ENCODE measurements around the gene CLASRP.

The CLASRP gene

DNA sequence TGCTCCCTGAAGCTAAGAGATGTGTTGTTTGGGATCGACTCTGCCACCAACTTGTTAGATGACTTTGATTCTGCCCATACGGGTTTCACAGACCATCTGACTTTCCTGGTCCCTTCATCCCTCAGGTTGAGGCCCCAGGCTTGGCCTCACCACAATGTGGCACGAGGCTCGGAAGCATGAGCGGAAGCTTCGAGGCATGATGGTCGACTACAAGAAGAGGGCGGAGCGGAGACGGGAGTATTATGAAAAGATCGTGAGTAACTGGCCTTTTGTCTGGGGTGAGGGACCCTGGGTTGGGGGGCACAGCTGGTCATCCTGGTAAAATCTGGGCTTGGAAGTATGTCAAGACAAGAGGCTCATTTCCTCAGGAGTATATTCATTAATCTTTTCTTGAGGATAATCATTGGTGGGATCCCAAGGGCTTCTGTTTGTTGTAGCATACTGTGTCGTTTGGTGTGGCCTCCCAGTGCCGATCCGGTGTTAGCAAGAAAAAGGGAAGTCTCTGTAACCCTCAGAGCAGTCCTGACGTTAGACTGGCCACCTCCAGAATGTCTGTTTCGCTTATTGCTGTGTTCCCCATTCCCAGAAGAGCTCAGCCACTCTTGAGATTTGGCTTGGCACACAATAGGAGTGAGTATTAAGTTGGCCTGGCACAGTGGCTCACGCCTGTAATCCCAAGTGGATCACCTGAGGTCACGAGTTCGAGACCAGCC, 1.4 kb downstream of the CLASRP start:
- H4K20me1 ChIP-seq (ENCODE audit: control insufficient read depth, insufficient read depth, low read depth, low read length): peaks cover 20% of the 10 kb centered on the region
- peaks cover 62% of the 10 kb centered on the region for H3K79me2 ChIP-seq (ENCODE audit: control insufficient read depth, low read length)

DNA sequence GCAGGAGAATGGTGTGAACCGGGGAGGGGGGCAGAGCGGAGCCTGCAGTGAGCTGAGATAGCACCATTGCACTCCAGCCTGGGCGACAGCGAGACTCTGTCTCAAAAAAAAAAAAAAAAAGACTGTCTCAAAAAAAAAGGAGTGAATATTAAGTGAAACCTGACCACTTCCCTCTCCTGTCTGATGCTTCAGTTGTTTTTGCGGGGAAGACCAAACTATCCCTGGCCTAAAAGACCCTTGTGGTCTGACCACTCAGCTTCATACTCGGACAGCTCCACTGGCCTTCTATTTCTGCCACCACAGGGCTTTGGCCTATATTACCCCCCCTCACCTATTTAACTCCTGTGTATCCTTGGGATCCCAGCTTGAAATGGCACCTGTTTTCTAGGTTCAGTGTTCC, 2.3 kb downstream of the CLASRP start:
- H3K4me1 ChIP-seq (ENCODE audit: control insufficient read depth, low read length): peaks cover 60% of the 10 kb centered on the region
- peak overlapping the region; percentile 97 for H3K4me3 ChIP-seq (ENCODE audit: low read length)
- TF ChIP-seq EZH2phosphoT487 (IDR thresholded peaks at IDR 0.05; ENCODE audit: borderline replicate concordance, low read length): no peak
- TF ChIP-seq, protein P1, sequence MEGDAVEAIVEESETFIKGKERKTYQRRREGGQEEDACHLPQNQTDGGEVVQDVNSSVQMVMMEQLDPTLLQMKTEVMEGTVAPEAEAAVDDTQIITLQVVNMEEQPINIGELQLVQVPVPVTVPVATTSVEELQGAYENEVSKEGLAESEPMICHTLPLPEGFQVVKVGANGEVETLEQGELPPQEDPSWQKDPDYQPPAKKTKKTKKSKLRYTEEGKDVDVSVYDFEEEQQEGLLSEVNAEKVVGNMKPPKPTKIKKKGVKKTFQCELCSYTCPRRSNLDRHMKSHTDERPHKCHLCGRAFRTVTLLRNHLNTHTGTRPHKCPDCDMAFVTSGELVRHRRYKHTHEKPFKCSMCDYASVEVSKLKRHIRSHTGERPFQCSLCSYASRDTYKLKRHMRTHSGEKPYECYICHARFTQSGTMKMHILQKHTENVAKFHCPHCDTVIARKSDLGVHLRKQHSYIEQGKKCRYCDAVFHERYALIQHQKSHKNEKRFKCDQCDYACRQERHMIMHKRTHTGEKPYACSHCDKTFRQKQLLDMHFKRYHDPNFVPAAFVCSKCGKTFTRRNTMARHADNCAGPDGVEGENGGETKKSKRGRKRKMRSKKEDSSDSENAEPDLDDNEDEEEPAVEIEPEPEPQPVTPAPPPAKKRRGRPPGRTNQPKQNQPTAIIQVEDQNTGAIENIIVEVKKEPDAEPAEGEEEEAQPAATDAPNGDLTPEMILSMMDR (IDR thresholded peaks at IDR 0.05; ENCODE audit: low read depth, low read length, poor library complexity, severe bottlenecking): no peak
- H3K79me2 ChIP-seq (ENCODE audit: control insufficient read depth, low read length): peaks cover 71% of the 10 kb centered on the region
- H3K9me2 ChIP-seq (replicated peaks; ENCODE audit: control insufficient read depth, low read length): no peaks in the 10 kb centered on the region
- peak overlapping the region; percentile 97 for H3K27ac ChIP-seq (ENCODE audit: low read depth, low read length)
- no peaks in the 10 kb centered on the region for H3K9me3 ChIP-seq (ENCODE audit: control insufficient read depth, insufficient read depth, low read length)
- peaks cover 80% of the 10 kb centered on the region for H3K36me3 ChIP-seq (ENCODE audit: control insufficient read depth, low read length)
- no peaks in the 10 kb centered on the region for H3K27me3 ChIP-seq (ENCODE audit: control insufficient read depth, low read length)
- H4K20me1 ChIP-seq (ENCODE audit: control insufficient read depth, insufficient read depth, low read depth, low read length): peaks cover 20% of the 10 kb centered on the region
- H3F3A ChIP-seq (ENCODE audit: control insufficient read depth, insufficient read depth): peaks cover 13% of the 10 kb centered on the region
- H3K4me2 ChIP-seq (ENCODE audit: low read length): peak overlapping the region; percentile 98

More for the DNA sequence above, 1.4 kb downstream of the CLASRP start:
- H3K9me3 ChIP-seq (ENCODE audit: control insufficient read depth, insufficient read depth, low read length): no peaks in the 10 kb centered on the region
- H3K27ac ChIP-seq (ENCODE audit: low read depth, low read length): peak overlapping the region; percentile 97
- H3K4me2 ChIP-seq (ENCODE audit: low read length): peak overlapping the region; percentile 98
- peaks cover 79% of the 10 kb centered on the region for H3K36me3 ChIP-seq (ENCODE audit: control insufficient read depth, low read length)
- H3K27me3 ChIP-seq (ENCODE audit: control insufficient read depth, low read length): no peaks in the 10 kb centered on the region
- peak overlapping the region; percentile 97 for H3K4me3 ChIP-seq (ENCODE audit: low read length)
- peaks cover 51% of the 10 kb centered on the region for H3K4me1 ChIP-seq (ENCODE audit: control insufficient read depth, low read length)
- H3K9me2 ChIP-seq (replicated peaks; ENCODE audit: control insufficient read depth, low read length): no peaks in the 10 kb centered on the region
- peaks cover 6% of the 10 kb centered on the region; the same call in 1 of the 2 replicates for H3F3A ChIP-seq (ENCODE audit: control insufficient read depth, insufficient read depth)
- TF ChIP-seq EZH2phosphoT487 (IDR thresholded peaks at IDR 0.05; ENCODE audit: borderline replicate concordance, low read length): no peak
- TF ChIP-seq, protein P1 (IDR thresholded peaks at IDR 0.05; ENCODE audit: low read depth, low read length, poor library complexity, severe bottlenecking): no peak

DNA sequence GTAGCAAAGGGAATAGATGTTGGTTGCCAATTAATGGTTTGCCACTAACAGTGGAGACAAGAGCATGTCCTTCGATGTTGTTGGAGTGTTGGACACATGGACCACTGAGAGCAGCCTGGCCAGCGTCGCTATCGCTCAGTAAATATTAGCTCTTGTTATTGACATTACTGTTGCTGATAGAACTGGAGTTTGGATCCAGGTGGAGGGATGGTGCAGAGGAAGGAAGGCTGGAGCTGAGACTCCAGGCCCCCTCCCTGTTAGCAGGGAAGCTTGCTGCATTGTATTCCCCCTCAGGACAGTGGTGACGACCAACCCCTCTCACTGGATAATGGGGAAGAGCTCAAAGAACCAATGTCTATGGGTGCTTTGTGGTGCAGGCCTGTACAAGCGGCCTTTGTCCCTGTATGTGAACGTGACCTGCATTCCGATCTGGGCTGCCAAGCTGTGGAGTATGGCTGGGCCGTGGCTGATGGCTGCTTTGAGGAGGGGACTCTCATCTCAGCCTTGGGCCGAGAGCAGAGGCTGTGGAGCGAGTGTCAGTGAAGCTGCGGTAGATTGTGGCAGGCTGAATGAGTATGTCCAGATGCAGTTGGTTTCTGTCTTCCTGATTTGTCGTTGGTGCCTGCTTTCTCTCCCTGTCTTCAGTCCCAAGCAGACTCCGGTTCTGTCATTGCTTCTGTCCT, 7.0 kb downstream of the CLASRP start:
- peaks cover 98% of the 10 kb centered on the region for H3K79me2 ChIP-seq (ENCODE audit: control insufficient read depth, low read length)
- H3K36me3 ChIP-seq (ENCODE audit: control insufficient read depth, low read length): peaks cover 82% of the 10 kb centered on the region
- peak overlapping the region; percentile 80 for H3K4me2 ChIP-seq (ENCODE audit: low read length)
- TF ChIP-seq, protein P1 (IDR thresholded peaks at IDR 0.05; ENCODE audit: low read depth, low read length, poor library complexity, severe bottlenecking): no peak
- TF ChIP-seq EZH2phosphoT487 (IDR thresholded peaks at IDR 0.05; ENCODE audit: borderline replicate concordance, low read length): no peak
- peaks cover 84% of the 10 kb centered on the region for H3K4me1 ChIP-seq (ENCODE audit: control insufficient read depth, low read length)
- peak overlapping the region; percentile 72 for H3K4me3 ChIP-seq (ENCODE audit: low read length)
- no peaks in the 10 kb centered on the region for H3K9me2 ChIP-seq (replicated peaks; ENCODE audit: control insufficient read depth, low read length)
- no peaks in the 10 kb centered on the region for H3K9me3 ChIP-seq (ENCODE audit: control insufficient read depth, insufficient read depth, low read length)
- peaks cover 5% of the 10 kb centered on the region; the same call in 1 of the 2 replicates for H4K20me1 ChIP-seq (ENCODE audit: control insufficient read depth, insufficient read depth, low read depth, low read length)
- H3K27ac ChIP-seq (ENCODE audit: low read depth, low read length): peak overlapping the region; percentile 93
- peaks cover 17% of the 10 kb centered on the region for H3F3A ChIP-seq (ENCODE audit: control insufficient read depth, insufficient read depth)
- H3K27me3 ChIP-seq (ENCODE audit: control insufficient read depth, low read length): no peaks in the 10 kb centered on the region
